DLD1 (cell line): Measurements from ENCODE around the gene SERPINB7.
"Not testable (repeated sequence)": the region's sequence is repeated elsewhere in the genome, so short reads cannot be mapped to it uniquely, and the experiment has no call there.

Experiments used
- in situ Hi-C: cut with HindIII; loops from 2 replicates; pipeline ENCODE4 v1.10.0; 2017; ENCODE audit warnings: low sequenced_read_pairs

SERPINB7 gene, protein sequence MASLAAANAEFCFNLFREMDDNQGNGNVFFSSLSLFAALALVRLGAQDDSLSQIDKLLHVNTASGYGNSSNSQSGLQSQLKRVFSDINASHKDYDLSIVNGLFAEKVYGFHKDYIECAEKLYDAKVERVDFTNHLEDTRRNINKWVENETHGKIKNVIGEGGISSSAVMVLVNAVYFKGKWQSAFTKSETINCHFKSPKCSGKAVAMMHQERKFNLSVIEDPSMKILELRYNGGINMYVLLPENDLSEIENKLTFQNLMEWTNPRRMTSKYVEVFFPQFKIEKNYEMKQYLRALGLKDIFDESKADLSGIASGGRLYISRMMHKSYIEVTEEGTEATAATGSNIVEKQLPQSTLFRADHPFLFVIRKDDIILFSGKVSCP

DNA sequence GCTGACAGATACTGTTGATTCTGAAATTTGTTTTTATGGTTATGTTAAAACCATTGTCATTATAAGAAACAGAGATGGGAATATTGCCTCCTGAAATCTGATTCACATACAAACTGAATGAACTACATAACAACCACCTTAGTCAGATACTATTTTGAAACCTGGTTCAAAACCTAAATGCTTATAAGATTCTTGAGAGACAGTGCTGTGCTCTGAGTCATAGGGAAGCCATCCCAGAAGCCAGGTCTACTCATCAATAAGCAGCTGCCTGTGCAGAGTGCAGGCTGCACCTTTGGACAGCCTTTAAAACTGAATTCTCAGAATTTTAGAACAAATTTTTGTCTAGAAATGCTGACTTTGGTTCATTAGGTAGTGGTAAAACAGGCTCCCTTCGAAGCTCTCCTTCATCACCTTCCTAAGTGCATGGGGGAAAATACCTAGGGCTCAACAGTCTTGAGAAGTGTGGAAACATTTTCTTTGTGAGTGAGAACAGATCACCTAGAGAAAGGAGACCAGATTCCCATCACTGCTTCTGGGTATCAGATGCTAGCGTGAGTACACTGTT, at the start of gene SERPINB7:
TSS of gene SERPINB7 (plus strand) at position 253 of the 565 bp plus-strand sequence. CDS start 6,955 bp downstream, outside the sequence.
- in situ Hi-C loops = no loop called here

DNA sequence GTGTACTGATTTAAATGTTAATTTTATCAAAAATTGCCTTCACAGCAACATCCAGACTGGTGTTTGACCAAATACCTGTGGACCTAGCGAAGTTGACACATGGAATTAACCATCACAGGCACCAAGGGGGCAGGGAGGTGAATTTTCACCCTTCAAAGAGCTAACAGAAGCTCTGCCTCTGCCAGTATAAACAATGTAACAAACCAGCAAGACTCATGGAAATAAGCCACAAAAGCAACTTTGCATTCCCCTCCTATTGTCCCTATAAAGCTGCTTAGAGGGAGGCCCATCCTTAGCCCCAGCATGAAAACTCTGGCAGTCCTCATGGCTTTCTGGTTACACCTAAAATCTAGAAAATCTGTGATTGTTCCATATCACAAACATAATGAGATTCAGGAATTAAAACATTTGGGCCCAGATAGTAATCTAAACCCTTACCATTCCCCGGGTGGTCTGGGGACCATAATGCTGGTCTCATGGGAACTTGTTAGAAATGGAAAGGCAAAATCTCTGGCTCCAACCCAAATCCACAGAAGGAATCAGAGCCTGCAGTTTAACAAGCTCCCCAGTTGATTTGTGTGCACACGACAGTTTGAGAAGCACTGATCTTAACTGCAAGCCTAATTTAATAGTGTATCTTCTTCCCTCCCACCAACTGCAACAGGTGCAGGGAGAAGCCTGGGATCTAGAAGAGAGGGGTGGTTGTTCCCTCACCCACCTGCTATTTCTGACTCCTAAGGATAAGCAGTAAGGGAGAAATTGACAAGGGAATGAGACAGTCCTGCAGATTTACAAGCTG, 49.3 kb upstream of the SERPINB7 start:
- in situ Hi-C loops = no loop called here

DNA sequence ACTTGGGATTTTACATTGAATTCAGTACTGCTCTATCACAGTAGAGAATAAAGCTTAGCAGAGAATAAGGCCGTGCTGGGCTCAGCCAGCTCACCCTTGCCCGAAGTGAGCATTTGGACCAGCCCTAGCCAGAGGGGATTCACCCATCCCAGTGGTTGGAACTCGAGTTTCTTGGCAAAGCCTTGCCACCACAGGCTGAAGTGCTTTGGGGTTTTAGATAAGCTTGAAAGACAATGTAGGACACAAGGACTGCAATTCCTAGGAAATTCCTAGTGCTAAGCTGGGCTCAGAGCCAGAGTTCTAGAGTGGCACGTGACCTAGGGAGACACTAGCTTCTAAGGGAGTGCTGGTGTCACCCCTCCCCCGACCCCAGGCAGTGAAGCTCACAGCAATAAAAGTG, 44.4 kb upstream of the SERPINB7 start:
- in situ Hi-C loops = no loop called here

DNA sequence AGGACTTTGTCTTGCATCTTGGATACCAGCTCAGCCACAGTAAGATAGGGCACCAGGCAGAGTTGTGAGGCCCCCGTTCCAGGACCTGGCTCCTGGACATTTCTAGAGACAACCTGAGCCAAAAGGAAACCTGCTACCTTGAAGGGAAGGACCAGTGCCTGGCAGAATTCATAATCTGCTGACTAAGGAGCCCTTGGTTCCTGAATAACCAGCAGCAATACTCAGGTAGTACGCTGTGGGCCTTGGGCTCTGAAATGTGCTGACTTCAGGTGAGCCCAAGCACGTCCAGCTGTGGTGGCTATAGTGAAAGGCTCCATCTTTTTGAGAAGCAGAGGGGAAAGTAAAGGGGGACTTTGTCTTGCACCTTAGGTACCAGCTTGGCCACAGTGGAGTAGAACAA, 44.0 kb upstream of the SERPINB7 start:
- in situ Hi-C loops = no loop called here

DNA sequence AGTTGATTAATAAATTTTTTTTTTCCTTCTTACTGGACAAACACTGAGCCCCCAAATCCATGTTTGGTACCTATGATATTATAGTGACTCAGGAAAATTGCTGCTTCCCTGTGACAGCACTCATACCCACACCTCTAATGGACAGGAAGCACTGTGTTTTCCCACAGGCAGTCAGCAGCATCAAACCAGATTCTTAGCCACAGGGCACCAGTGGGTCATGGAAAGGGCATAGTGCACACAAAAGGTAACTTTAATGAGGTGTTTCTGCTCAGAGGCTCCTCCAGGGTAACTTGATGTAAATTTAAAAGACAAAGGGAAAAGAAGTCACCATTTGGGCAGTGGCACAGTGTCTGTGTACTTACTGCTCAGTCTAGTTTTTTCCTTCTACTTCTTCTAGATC, 38.3 kb upstream of the SERPINB7 start:
- in situ Hi-C loops = no loop called here

DNA sequence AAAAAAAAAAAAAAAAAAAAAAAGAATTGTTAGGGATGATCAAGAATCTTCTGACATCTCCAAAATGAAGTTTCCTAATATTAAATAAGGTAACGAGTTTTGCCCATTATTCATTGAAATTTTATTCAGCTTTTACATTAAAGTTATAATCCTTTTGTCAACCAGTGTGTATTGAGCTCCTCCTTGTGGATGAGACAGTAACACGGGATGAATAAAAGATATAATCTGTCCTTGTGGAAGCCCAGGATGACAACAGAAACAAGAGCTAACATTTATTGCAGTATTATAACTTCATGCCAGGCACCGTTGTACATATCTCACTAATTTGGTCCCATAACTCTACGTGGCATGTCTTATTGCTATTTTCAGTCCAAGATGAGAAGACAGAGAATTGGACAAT, 33.4 kb upstream of the SERPINB7 start:
- in situ Hi-C loops = no loop called here

DNA sequence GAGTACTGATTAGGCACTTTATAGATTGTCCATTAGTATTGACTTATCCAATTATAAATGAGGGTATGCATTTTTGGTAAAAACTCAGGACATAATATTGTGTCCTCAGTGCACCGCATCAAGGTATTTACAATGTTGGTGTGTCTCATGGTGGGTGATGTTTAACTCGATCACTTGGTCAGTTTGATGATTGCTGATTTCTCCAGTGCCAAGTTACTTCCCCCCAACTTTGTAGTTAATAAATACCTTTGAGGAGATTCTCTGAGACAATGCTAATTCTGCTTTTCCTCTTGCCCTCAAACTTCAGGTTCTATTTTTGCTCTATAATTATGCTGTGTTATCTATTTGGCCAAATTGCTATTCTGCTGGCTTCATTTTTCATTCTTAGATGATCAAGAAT, 28.2 kb upstream of the SERPINB7 start:
- in situ Hi-C loops = no loop called here

DNA sequence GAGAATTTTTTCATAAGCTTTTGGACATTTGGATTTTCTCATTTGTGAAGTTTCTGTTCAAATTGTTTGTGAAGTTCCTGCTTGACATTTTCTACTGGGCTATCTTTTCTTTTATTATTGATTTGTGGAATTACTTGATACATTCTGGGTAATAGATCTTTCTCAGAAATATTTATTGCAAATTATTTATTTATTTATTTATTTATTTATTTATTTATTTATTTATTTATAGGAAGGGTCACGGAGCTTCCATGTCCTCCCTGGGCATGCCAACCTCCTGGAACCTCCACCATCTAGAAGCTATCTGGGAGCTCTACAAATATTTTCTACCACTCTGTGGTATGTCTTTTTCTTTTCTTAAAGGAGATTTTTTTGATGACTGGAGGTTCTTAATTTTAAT, 25.7 kb upstream of the SERPINB7 start:
- in situ Hi-C loops = no loop called here

DNA sequence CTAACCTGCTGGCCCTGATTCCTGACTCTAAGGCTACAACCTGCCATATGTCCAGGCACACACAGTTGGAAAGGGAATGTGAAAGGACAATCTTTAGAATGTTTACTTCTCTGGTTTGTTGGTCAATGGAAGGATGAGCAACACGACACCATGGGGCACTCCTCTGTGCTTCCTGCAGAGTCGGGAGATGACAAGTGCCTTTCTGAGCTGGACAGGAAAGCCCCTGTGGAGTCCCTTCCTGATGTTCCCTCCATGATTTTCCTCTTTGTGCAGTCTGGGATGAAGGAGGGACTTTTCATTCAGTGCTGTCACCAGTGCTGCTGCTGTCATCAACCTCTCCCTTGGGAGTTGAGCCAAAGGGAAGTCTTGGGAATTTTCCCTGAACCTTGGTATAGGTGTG, 22.6 kb upstream of the SERPINB7 start:
- in situ Hi-C loops = no loop called here

DNA sequence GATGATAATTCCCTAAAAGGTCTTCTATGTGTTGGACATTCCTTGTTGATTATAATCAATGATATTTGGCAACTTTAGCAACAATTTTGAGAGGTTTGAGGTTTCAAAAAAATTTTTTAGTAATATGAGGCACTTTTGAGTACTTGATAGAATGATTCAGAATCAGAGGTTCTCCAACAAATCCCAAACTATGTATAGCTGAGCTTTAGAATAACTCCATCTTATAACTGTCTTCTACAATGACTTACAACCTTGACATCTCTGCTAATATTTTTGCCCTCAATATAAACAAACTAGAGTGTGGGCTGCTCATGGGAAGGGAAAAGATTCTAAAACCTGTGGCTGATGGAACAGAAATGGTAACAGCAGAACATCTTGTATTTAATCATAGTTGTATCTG, 21.5 kb upstream of the SERPINB7 start:
- in situ Hi-C loops = no loop called here

DNA sequence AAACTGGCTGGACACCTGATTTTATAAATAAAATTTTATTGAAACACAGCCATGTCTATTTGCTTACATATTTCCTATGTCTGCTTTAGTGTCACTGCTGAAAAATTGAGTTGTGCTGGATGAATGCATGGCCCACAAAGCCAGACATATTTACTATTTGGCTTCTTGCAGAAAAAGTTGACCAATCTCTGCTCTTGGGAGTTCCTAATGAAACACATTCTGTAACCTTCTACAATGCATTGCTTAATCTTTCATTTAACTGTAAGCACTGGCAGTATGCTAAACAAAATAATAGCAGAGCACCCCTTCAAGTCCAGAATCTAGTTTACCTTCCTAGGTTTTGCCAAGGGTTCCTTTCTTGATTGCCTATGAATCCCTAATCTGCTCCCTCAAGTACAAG, 17.7 kb upstream of the SERPINB7 start:
- in situ Hi-C loops = no loop called here

DNA sequence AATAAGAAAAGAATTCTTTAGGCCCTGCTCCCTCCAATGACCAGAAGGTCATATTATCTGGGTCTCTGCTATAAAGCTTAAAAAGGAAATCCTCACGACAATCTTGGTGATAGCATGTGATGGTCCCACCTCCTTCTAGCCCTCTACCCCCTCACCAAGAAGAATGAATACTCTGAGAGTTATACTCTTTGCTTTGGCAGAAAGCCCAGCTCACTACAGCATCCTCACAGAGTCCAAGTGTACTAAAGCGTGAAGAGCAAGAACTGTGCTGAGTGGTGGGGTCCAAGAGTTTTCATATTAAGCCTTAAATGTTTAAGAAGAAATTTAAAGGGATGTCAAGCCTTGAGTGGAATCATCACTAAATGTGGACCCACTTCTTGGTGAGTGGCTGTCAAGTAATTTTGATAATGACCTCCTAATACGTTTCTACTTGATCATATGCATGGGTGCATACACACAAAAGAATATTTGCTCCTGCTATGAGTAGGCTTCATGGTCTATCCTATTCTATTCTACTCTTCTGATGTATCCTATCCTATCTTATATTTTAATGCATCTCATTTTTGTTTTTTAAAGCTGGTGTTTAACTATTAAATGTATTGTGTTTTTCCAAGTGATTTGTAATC, 16.5 kb upstream of the SERPINB7 start:
- in situ Hi-C loops = no loop called here

DNA sequence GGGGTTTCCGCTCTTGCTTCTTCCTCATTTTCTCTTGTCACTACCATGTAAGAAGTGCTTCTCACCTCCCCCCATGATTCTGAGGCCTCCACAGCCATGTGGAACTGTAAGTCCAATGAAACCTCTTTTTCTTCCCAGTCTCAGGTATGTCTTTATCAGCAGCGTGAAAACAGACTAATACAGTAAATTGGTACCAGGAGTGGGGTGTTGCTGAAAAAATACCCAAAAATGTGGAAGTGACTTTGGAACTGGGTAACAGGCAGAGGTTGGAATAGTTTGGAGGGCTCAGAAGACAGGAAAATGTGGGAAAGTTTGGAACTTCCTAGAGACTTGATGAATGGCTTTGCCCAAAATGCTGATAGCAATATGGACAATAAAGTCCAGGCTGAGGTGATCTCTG, 15.4 kb upstream of the SERPINB7 start:
- in situ Hi-C loops = not testable (repeated sequence)

DNA sequence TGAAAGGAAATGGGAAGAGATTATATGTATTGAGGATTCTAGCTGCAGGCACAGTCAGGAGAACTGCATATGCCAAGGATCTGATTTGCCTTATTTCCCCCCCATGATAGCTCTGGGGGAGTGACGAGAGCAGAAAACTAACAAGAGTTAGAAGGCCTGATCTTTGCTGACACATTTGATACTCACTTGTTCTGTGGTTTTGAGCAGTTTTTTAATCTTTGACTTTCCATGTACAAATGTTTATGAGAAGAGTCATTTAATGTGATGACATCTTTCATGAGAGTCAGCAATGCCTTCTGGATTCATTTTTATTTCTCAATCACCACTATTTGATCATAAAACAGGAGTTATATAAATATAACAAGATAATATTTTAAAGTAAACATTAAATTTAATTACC, 12.7 kb upstream of the SERPINB7 start:
- in situ Hi-C loops = no loop called here

DNA sequence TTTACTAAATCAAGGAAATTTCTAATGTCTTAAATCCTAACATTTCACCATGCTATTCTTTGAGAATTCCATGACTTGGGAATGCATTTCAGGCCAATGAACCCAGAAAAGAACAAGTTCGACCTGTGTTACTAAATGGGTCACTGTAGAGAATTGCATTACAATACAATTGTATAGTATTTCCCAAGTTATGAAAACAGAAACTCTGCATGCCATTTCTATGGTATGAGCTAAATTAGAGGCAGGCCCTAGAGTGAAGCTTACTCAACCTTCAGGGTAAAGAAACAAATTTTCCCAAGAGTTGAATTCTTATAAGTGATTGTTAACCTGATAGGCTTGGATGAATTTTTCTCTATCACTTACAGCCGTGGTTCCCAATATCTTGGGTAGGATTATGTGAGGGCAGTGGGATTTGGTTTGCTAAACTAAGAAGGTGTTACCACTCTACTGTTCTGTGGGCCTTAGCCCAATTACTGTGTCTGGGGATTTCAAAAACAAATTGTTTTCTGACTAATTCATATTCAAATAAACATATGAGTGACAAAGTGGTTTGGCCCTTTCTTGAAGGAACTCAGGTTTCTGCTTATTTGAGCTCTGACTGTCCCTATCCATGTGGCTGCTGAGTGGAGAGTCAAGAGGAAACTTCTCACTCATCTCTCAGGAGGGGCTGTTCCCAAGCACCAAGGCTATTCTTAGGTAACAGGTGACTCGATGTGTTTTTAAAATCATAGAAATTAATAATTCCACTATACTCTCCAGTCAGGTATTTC, 11.2 kb upstream of the SERPINB7 start:
- in situ Hi-C loops = no loop called here

DNA sequence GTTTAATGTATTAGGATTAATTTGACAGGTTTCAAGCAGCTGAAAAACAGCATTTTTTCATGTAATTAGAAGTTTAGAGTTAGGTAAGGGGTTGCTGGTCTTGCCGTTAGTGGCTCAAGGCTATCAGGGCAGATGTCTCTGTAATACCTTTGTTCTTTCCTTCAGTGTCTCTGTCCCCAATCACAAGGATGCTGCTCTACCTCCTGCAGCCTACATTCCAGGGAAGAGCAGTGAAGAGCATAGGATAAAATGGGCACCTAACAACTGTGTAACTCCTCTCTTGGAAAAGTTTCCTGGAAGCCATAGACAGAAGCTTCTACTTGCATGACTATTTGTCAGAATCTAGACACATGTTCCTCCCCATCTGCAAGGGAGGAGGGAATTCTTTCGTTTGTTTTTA, 9.4 kb upstream of the SERPINB7 start:
- in situ Hi-C loops = no loop called here

DNA sequence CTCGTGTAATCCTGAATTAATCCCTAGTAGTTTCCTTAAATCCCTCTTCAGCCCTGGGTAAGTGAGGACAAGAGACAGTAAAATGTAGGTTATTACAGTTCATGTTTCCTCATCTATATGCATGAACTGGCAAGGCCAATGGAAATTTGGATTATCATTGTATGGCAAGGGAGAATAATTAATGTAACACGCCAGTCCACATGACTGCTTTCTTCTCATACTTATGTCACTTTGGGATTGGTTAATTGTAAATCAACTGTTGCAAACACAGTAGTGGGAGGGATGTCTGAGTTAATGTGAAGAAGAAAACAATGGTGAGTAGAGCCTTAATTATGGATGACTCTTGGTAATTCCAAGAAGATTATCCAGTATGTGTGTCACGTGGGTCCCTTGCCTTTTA, 1.7 kb upstream of the SERPINB7 start:
- in situ Hi-C loops = no loop called here

DNA sequence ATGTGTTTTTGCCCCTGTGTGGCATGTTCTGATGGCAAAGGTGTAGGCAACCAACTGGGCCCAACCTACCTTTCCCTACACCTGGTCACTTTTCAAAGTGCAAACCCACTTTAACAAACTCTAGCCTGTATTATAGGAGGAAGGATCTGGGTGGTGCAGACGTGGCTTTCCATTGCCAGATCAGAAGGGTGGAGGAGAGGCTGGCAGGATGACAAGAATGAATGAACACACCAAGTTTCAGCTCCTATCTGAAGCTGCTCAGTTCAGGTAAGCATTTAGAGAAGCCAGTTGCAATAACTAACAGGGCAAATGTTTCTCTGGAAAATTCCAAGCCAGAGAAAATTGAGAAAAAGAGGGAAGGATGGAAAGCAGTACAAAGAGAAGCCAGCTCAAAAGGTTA, 707 bp upstream of the SERPINB7 start:
- in situ Hi-C loops = no loop called here

DNA sequence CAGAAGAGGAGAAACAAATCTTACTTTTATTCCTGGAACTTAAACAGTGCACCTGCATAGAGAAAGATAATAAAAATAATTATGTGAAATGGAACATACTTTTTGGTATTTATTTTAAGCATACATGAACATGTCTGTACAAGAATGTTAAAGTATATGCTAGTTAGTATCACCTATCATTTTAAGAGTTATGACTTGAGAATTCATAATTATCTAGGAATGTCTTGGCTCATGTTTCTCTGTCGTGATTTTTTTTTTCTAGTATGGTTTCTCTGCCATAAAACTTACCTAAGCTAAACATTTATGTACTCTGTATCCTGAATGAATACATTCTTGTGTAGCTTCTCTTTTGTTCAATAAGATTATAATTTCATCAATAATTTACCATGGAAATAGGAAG, 4.2 kb downstream of the SERPINB7 start:
- in situ Hi-C loops = no loop called here

DNA sequence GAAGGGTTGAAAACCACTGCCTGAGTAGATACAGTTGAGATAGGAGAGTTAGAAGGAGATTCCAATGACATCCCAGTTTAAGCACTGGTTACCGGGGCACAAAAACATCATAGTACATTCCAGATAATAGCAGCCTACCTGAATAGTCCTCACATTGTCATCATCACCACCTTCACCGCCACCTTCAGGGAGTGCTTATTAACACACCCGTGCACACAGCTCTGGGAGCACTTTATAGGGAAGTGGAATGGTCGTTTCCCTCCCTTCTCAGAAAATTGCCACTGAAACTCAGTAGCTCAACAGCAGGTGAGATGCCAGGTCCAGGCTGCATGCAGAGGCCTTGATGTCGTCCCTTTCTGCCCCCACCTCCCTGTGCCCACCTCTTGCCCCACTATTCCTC, 8.2 kb downstream of the SERPINB7 start:
- in situ Hi-C loops = no loop called here
